Measurements from ENCODE around the gene MB21D2.

The MB21D2 gene

DNA sequence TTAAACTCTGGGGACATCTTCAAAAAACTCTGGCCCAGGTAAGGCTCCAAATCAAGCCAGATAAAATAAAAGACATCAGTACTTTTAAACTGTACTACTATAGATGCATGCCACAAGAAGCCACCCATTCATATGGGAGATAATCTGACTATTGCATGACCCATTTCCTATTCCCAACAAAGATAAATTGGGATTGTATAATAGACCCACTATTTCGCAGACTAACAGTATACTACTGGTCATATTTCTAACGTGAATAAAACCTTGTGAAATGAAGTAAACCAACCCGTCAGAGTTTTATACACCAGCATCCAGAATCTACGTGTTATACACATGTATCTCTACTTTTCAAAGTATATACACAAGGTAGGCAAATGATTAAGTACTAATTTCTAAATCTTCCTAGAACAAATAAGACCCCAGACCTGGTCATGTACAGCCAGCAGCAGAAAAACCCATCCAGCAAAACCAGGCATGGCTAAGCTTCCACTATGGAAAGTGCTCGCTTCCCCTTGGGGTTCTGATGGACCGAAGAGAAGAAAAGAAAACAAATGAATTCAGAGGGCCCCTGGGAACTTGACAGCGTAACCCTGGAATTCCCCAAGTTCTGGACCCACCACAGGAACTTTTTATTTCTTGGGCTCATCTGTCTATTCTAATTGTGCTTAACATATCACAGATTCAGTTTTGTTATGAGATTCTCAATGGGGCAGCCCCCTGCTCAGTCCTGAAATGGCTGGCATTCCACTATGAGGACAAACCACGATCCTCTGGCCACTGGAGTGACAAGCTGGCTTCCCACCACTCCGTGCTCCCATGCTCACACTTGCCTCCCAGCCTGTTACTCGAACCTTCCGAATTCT, 69.1 kb downstream of the MB21D2 start:
- Histone ChIP-seq H3K9ac (ENCODE audit: low read depth, low read length, poor library complexity, severe bottlenecking) (no peak overlapping the region), H3K4me2 (ENCODE audit: low read depth, low read length, poor library complexity, severe bottlenecking) (no peak overlapping the region), H3K79me2 (ENCODE audit: insufficient read depth, low read length) (no peaks in the 10 kb centered on the region), H3K9me2 (replicated peaks; ENCODE audit: low read depth, low read length) (no peaks in the 10 kb centered on the region), H3K4me3 (ENCODE audit: low read length, poor library complexity, severe bottlenecking) (no peak overlapping the region), H3K4me1 (ENCODE audit: insufficient read depth, low read length, poor library complexity, severe bottlenecking) (no peaks in the 10 kb centered on the region), H4K20me1 (ENCODE audit: insufficient read depth, low read length, poor library complexity, severe bottlenecking) (no peaks in the 10 kb centered on the region), H3K9me3 (ENCODE audit: insufficient read depth, low read depth, low read length) (no peaks in the 10 kb centered on the region), H2AFZ (ENCODE audit: low read length) (no peak overlapping the region), H3K27me3 (ENCODE audit: insufficient read depth, low read length, poor library complexity, severe bottlenecking) (no peaks in the 10 kb centered on the region), H3F3A (ENCODE audit: low read depth) (no peaks in the 10 kb centered on the region), H3K36me3 (ENCODE audit: insufficient read depth, low read length) (no peaks in the 10 kb centered on the region)
- TF ChIP-seq EZH2phosphoT487 (IDR thresholded peaks at IDR 0.05; ENCODE audit: borderline replicate concordance) = no peak
- TF ChIP-seq, protein P1, sequence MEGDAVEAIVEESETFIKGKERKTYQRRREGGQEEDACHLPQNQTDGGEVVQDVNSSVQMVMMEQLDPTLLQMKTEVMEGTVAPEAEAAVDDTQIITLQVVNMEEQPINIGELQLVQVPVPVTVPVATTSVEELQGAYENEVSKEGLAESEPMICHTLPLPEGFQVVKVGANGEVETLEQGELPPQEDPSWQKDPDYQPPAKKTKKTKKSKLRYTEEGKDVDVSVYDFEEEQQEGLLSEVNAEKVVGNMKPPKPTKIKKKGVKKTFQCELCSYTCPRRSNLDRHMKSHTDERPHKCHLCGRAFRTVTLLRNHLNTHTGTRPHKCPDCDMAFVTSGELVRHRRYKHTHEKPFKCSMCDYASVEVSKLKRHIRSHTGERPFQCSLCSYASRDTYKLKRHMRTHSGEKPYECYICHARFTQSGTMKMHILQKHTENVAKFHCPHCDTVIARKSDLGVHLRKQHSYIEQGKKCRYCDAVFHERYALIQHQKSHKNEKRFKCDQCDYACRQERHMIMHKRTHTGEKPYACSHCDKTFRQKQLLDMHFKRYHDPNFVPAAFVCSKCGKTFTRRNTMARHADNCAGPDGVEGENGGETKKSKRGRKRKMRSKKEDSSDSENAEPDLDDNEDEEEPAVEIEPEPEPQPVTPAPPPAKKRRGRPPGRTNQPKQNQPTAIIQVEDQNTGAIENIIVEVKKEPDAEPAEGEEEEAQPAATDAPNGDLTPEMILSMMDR (conservative IDR thresholded peaks at IDR 0.05; ENCODE audit: low read length) = no peak

DNA sequence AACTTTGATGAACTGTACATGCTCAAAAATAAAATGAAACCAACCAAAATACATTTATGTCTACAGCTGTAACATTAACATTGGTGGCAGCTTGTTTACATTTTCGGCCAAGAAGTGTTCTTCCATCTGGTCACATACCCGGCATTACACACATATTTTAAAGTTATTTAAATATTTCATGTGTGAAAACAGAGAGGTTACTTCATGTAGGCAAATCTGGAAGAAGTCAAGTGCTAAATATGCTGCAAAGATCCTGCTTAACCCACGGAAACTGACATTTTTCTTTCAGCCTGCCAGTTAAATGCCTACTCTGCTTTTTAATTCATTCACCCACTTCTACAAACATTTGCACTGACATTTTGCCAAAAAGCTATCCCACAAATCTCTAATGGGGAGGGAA, 69.7 kb downstream of the MB21D2 start:
- Histone ChIP-seq H4K20me1 (ENCODE audit: insufficient read depth, low read length, poor library complexity, severe bottlenecking) (no peaks in the 10 kb centered on the region), H3K27me3 (ENCODE audit: insufficient read depth, low read length, poor library complexity, severe bottlenecking) (no peaks in the 10 kb centered on the region), H3F3A (ENCODE audit: low read depth) (no peaks in the 10 kb centered on the region), H3K4me3 (ENCODE audit: low read length, poor library complexity, severe bottlenecking) (no peak overlapping the region), H2AFZ (ENCODE audit: low read length) (no peak overlapping the region), H3K4me2 (ENCODE audit: low read depth, low read length, poor library complexity, severe bottlenecking) (no peak overlapping the region), H3K9me2 (replicated peaks; ENCODE audit: low read depth, low read length) (no peaks in the 10 kb centered on the region), H3K9me3 (ENCODE audit: insufficient read depth, low read depth, low read length) (no peaks in the 10 kb centered on the region), H3K79me2 (ENCODE audit: insufficient read depth, low read length) (no peaks in the 10 kb centered on the region), H3K9ac (ENCODE audit: low read depth, low read length, poor library complexity, severe bottlenecking) (no peak overlapping the region), H3K36me3 (ENCODE audit: insufficient read depth, low read length) (no peaks in the 10 kb centered on the region), H3K4me1 (ENCODE audit: insufficient read depth, low read length, poor library complexity, severe bottlenecking) (no peaks in the 10 kb centered on the region)
- TF ChIP-seq, protein P1 (conservative IDR thresholded peaks at IDR 0.05; ENCODE audit: low read length) = no peak
- no peak for TF ChIP-seq EZH2phosphoT487 (IDR thresholded peaks at IDR 0.05; ENCODE audit: borderline replicate concordance)

DNA sequence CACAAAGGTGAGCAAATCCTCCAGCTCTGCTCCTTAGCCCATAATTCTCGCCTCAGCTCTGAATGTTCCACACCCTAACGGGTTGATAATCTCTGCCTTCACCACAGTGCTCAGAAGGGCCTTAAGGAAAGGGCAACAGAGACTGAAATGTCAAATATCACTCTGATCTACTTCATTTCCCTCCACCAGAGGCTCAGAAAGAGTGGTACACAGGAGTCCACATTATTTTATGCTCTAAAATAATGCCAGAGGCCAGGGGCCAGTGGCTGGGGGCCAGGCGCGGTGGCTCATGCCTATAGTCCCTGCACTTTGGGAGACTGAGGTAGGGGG, 72.2 kb downstream of the MB21D2 start:
- no peaks in the 10 kb centered on the region for H3K79me2 ChIP-seq (ENCODE audit: insufficient read depth, low read length)

More for the DNA sequence above, 72.2 kb downstream of the MB21D2 start:
- Histone ChIP-seq H3K4me3 (ENCODE audit: low read length, poor library complexity, severe bottlenecking) (no peak overlapping the region), H3K36me3 (ENCODE audit: insufficient read depth, low read length) (no peaks in the 10 kb centered on the region), H3K9ac (ENCODE audit: low read depth, low read length, poor library complexity, severe bottlenecking) (no peak overlapping the region), H3K4me2 (ENCODE audit: low read depth, low read length, poor library complexity, severe bottlenecking) (no peak overlapping the region), H3K27me3 (ENCODE audit: insufficient read depth, low read length, poor library complexity, severe bottlenecking) (no peaks in the 10 kb centered on the region), H4K20me1 (ENCODE audit: insufficient read depth, low read length, poor library complexity, severe bottlenecking) (no peaks in the 10 kb centered on the region), H3F3A (ENCODE audit: low read depth) (no peaks in the 10 kb centered on the region), H3K4me1 (ENCODE audit: insufficient read depth, low read length, poor library complexity, severe bottlenecking) (no peaks in the 10 kb centered on the region), H2AFZ (ENCODE audit: low read length) (no peak overlapping the region), H3K9me2 (replicated peaks; ENCODE audit: low read depth, low read length) (no peaks in the 10 kb centered on the region), H3K9me3 (ENCODE audit: insufficient read depth, low read depth, low read length) (no peaks in the 10 kb centered on the region)
- TF ChIP-seq EZH2phosphoT487 (IDR thresholded peaks at IDR 0.05; ENCODE audit: borderline replicate concordance) = no peak
- TF ChIP-seq, protein P1 (conservative IDR thresholded peaks at IDR 0.05; ENCODE audit: low read length) = no peak

All from Loucy (cell line).